HG03521 (cell line): Measurements from ENCODE around the gene HMGCL.
A peak's percentile ranks its signal among the peaks of the same experiment; 100 is the strongest.
"Not testable (repeated sequence)": the region's sequence is repeated elsewhere in the genome, so short reads cannot be mapped to it uniquely, and the experiment has no call there.

Experiments
- ATAC-seq: cut with Tn5 transposase; IDR thresholded peaks from one replicate; pipeline ENCODE4 v1.9.1; 2021; ENCODE audit warnings: mild to moderate bottlenecking, moderate library complexity; ENCODE audit not compliant: unreplicated experiment

Gene HMGCL

DNA sequence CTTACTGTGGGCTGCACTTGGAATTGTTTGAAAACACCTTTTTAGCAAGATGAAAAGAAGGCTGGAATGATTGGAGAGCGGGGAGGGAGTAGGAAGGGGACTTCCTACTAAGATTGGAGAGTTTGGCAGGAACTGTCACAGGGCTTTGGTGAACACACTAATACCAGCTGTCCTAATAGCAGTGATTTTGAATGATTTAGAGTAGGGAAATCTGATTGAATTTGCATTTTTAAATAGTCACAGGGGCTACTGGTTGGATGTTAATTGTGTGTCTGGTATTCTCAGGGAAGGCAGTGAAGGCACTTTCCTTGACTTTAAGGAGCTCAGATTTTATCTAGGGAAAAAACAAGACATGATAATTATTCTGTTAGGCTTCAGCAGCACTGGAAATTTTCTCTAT, 2.5 kb upstream of the HMGCL start:
- no peak for ATAC-seq

DNA sequence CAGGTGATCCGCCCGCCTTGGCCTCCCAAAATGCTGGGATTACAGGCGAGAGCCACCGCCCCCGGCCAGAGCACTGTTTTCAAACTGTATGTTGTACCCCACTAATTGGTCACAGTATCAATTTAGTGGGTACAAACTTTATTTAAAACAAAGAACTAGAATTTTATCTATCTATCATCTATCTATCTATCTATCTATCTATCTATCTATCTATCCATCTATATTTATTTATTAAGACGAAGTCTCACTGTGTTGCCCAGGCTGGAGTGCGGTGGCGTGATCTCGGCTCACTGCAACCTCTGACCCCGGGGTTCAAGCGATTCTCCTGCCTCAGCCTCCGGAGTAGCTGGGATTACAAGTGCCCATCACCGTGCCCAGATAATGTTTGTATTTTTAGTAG, 1.4 kb upstream of the HMGCL start:
- not testable (repeated sequence) for ATAC-seq

DNA sequence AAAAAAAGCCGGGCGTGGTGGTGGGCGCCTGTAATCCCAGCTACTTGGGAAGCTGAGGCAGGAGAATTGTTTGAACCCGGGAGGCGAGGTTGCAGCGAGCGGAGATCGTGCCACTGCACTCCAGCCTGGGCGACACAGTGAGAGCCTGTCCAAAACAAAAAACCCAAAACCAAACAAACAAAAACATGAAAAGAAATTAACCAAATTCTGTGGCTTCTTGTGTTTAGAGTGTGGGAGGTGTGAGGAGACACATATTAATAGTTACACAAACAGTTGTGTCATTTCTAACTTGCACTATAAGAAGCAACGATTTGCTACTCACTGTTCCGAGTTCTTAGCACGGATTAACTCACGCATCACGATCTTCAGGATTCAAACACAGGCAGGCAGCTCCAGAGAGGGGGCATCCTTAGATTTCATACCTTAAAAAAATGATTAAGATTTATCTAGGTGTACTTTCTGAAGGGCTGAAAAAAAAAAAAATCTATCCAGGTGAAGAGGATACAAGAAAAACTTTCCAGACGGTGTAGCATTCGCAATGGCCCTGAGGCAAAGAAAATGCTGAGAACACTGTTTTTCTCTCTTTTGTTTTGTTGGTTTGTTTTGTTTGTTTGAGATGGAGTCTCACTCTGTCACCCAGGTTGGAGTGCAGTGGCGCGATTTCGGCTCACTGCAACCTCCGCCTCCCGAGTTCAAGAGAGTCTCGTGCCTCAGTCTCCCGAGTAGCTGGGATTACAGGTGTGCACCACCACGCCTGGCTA, 713 bp upstream of the HMGCL start:
- peak; percentile 56 for ATAC-seq

DNA sequence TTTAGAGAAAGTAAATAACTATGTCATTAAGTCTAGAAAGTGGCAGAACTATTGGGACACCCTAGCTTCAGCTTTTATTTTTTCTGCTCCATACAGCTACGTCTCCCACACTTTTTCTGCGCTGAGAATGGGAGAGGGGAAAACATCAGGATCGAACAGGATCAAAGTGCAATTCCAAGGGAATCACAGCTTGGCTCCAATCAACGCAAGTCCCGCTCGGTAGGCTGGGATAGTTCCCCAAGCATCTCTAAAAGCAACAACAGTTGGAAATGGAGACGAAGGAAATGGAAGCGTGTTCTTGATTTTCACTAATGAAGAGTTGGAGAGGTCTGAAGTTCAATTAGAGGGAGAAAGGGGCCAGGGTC, 536 bp downstream of the HMGCL start:
- no peak for ATAC-seq

DNA sequence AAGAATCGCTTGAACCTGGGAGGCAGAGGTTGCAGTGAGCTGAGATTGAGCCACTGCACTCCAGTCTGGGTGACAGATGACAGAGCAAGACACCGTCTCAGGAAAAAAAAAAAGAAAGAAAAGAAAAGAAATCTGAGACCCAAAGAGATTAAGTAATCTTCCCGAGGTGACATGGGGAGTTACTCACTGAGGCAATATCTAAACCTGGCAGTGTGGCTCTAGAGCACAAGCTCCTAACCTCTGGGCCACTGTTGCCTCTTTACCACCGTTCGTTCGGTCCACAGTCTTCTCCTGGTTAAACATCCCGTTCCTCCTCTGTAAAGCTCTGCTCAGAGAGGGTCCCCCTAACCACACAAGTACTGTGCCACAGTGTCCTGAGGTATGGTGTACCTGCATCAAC, 1.5 kb downstream of the HMGCL start:
- ATAC-seq, result no peak

DNA sequence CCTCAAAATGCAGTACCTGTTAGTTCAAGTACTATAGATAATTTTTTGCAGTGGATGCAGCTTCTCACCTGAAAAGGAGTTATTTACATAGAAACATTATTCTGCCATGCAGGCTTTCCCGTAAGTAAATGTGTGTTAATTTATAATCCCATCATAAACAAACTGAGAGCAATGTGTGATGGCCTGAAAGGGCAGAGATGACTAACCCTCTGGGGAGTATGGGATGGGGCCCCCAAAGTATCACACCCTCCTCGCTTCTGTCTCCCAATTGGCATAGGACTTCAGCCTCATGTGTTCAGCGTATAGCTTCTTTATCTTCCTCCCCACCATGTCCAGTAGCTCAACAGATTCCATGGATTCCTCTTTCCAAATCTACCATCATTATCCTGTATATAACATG, 7.6 kb downstream of the HMGCL start:
- ATAC-seq, result no peak

DNA sequence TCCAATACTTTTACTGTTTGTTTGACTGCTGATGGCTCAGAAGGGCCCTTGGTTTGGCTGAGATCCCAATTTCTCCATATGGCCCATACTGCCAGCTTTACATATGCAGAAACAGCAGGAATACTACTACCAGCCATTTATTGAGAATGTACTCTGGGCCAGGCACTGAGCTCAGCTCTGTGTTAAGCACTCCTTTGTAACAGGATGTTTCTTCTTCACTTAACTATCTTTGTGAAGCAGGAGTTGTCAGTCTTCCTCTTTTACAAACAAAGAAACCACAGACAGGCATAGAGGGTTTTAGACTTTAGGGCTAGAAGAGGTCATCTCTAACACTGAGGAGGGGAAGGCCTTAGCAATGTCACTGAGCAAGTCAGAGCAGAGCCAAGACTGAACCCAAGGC, 8.3 kb downstream of the HMGCL start:
- no peak for ATAC-seq

DNA sequence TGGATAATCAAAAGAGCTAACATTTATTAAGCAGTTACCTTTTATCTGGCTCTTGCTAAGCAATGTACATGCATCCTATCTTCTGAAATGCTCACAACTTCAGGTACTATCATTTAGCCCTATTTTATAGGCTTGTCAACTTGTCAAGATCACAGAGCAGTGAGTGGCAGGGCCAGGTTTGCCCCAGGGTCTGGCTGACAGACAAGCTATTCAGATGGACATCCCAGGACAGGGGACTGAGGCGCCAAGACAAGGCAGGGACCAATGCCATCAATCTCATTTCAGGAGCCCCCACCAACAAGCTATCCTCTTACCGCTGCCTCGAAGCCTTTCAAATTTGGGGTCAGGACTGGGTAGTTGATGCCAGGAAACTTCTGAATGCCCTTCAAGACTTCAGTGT, 8.9 kb downstream of the HMGCL start:
- no peak for ATAC-seq

DNA sequence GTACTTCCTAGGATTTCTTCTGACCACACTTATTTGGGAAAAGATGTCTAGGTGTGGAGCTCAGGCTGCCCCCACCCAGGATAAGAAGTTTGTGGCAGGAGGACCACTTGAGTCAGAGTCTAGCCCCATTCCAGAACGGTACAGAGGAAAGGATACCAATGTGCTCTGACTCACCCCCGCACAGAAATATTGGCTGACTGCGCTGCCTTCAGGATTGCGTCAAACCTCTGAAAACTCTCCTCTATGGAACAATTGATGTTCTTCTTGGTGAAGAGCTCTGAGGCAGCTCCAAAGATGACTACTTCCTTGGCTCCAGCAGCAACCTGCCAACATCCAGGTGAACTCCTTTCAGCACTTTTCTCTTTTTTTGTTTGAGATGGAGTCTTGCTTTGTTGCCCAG, 11.2 kb downstream of the HMGCL start:
- ATAC-seq, result no peak

DNA sequence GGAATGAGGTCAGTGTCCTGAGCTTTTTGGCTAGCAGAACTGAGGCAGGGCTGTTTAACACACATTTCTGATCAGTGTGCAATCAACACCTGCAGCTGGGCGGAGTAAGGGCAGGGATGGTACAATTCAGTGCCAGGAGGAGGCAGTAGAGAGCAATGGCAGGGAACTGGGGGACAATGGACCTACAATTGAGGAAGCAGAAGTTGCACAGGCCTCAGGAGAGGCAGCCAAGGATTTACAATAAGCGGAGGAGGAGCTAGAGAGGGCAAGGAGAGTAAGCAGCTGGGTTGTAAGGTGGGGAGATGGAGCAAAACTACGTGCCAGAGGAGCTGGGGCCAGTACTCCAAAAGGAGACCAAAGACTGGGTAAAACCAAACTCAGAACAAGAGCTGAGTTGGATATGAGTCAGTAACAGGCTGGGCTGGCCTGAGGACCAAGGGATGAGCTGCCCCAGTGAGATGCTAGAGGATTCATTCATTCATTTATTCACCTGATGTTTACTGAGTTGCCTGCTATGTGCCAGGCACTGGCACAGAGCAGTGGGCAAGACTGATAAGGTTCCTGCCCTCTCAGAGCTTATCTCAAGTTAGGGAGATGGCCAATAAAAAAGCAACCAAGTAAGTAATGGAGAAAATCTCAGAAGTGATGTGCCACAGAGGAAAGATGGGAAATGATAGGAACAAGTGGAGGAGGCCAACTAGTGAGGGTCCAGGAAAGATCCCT, 14.2 kb downstream of the HMGCL start:
- ATAC-seq, result peak; percentile 56

DNA sequence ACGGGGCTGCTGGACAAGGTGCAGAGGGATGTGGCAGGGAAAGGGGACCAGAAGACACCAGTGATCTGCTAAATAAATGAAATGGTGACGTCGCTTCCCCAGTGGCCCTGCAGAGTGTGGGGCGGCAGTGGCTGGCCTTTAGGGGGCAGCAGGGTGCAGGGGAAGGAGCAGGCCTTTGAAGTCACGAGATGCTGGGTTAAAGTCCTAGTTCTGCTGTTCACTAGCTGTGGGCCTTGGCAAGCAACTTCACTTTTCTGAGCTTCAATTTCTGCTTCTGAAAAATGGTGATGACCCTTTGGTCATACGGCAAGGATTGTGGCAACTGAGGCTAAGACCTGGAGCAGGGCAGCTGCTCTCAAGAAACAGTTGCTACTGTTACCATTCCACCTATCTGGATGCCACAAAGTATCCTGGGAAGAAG, 15.5 kb downstream of the HMGCL start:
- ATAC-seq, result peak; percentile 64

DNA sequence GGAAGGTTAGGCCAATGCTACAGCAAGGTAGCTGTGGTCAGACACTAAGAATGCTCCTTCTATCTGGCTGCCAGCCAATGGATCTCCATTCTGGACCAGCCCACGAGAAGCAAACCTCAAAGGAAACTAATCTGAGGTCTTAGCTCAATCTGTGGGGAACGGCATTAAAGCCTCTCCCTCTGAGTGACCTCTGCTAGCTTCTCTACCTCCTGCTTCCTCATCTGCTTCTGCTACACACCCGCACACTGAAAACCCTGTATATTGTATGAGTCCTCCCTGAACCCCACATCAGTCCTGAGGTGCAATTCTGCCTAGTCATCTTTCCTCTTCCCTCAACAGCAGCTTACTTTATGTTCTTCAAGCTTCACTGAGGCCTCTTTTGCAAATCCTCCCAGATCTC, 17.8 kb downstream of the HMGCL start:
- ATAC-seq, result no peak

DNA sequence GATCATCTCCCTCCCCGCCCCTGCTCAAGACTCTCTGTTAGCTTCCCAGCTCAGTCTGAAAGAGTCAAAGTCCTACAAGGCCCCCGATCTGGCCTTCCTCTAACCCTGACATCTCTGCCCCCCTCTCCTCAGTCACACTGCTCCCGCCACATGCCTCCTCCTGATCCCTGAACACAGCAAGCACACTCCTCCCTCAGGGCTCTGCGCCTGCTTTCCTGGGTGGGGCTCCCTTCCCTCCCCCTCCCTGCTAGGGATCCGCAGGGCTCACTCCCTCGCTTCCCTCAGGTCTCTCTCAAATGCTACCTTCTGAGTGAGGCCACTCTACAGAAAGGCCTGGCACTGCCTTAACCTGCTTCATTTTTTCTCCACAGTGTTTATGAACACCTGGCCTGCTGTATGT, 18.9 kb downstream of the HMGCL start:
- ATAC-seq, result no peak

DNA sequence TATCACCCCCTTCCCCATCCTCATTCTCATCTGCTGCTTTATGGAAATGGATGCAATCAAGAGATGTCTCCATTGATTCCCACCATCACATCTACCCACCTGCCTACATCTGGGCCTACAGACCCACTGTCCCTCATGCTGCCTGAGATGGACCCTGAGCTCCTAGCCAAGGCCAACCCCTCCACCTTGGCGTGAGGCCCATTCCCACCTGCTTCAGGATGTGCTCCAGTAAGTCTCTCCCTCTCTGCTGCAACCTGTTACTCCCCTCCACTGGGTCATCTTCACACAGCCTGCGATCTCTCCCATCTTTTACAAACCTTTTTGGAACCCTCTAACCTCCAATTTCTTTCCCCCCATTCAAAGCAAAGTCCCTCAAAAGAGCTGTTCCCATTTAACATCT, 20.2 kb downstream of the HMGCL start:
- ATAC-seq, result no peak

DNA sequence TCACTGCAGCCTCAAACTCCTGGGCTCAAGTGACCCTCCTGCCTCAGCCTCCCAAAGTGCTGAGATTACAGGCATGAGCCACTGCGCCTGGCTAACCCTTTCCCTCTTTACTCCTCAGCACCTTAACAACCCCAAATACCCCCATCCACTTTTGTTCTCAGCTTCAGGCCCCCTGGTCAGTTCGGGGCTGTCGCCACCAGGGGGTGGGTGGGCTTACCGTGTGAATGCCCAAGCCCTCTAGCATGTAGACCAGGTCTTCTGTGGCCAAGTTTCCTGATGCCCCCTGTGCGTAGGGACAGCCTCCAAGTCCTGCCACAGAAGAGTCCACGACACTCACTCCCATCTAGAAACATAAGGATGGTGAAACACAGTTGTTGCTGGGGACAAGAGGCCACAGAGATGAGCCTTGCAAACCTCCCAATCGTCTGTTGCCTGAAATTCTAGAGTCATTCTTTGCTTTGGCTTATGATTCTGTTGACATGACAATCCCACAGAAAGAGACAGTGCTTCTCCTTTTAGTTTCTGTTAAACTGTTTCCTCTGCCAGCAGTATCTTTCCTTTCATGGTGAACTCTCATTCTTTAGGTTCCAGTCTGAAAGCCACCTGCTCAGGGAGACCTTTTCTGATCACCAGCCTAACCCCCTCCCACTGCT, 20.9 kb downstream of the HMGCL start:
- ATAC-seq, result no peak

DNA sequence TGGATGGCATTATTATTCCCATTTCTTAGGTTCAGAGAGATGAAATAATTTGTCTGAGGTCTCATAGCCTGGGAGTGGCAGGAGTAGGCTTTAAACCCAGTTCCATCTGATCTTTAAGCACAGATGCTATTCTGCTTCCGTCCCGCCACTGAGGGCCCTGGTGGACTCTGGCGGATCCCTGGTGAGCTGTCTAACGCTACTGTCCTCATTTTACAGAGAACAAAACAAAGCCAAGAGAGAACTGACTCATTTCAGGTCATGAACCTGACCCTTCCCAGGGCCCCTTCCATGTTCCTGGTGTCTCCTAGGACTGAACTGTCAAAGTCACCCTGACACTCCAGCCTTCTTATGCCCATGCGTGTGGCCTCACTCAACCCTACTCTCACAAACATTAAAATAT, 21.6 kb downstream of the HMGCL start:
- ATAC-seq, result no peak

DNA sequence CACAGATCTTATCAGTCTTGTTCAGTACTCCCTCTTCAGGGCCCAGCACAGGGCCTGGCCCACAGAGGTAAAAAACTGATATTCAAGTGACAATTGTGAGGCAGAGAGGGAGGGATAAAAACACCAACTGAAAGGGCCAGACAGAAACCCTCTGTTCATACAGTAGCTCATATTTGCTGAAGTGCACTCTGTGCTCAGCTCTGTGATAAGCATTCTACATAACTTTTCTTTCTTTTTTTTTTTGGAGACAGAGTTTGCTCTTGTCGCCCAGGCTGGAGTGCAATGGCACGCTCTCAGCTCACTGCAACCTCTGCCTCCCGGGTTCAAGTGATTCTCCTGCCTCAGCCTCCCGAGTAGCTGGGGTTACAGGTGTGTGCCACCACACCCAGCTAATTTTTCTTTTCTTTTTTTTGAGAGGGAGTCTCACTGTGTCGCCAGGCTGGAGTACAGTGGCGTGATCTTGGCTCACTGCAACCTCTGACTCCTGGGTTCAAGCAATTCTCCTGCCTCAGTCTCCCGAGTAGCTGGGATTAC, 22.4 kb downstream of the HMGCL start:
- not testable (repeated sequence) for ATAC-seq

DNA sequence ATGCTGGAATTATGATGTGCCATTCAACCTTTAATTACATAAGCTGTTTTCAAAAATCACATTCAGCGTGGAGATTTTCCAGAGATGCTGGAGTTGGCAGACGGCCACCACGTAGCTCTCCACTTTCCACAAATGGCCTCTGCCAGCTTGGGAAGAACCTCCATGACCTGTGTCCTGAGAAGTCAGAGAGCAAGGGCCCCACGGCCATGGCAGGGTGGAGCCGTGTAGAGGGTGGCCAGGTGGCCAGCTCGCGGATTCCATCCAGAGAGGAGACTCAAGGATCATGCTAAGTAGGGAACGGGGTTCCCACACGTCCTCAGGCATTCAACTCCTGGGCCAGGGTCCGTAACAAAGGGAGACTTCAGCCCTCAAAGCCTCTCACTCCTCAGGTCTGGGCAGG, 23.4 kb downstream of the HMGCL start:
- ATAC-seq, result no peak

DNA sequence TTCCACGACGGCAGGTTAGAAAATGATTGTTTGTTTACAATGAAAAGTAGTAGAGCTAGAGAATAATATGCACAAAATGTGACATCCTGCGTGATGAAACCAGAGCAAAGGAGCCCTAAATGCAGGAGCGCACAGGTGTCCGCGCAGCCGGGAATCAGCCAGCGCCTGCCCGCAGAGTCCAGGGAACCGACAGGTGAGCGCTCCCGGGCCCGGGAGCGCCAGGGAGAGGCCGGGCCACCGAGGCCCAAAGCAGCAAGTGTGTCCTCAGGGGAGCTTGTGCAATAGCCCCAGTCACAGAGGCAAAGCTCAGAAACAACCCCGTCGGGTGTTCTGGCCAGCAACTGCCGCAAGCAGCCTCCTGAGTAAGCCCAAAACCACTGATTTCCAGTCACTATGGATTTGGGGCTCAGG, 23.9 kb downstream of the HMGCL start:
- ATAC-seq, result no peak

DNA sequence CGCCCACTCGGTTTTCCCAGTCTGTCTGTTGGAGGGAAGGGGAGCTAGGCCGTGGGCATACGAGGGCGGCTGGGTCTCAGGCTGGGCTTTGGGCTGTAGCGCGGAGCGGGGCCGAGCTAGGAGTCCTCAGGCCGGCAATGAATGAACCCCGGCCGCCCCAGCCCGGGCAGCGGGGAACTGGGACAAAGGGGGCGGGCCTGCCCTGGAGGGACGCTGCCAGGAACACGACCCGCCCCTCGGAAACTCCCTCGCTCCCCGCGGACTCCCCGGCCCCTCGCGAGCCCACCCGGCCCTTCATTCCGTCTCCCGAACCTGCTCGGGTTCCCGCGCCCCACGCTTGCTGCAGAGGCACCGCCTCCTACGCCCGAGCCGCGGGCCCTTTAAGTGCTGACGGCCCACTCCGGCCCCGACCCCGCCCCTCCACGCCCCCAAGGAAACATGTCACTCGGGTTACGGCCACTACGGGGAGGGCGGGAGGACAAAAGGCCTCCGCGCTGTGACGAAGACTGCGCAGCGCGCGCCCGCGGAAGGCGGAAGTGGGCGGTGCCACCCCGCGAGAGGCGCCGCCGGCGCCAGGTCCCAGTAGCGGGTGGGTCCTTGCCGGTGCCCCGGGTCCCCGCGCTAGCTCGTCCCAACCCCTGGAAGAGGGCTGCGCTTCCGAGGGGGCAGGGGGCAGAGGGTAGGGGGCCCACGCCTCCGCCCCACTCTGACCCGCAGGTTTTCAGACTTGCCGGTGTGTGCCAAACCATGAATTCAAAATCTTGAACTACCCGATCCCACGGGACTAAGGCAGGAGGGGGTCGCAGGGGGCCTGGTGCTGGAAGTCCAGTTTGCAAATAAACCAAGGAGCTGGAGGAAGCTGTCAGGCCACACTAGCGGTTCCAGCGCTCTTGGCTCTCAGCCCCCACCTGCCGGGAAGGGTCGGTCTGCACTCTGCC, 24.6 kb downstream of the HMGCL start, which contains the start of gene GALE:
Gene GALE, minus strand, starts transcription at position 355 of the 938 bp plus-strand sequence. CDS start 1,747 bp downstream, outside the sequence.
- ATAC-seq, result peak; percentile 84
